HT1080 (cell line): ENCODE data around the gene OR2T4. TPM values are rescaled to one million over a fixed set of nuclear protein-coding genes. Genes with fewer than 3 reads are reported as not detected.

Experiments
- total RNA-seq: library from RNA; depleted of rRNA; stranded (reverse); fragments of >200 nt; shearing (Covaris generic); gene quantifications from 2 replicates; pipeline ENCODE4 v1.2.3, GENCODE V29; 2014; rRNA removed

Gene OR2T4
- total RNA-seq, 1 experiment from 2014 or later: not detected

Other genes starting within 250 kb of the OR2T4 start
- gene OR2M5, start 216.5 kb upstream of the OR2T4 start, total RNA-seq: not detected in 2 replicates
- gene OR2M2, start 186.8 kb upstream of the OR2T4 start, total RNA-seq: not detected in 2 replicates
- gene OR2M3, start 164.4 kb upstream of the OR2T4 start, total RNA-seq: 0.02 TPM in 1 of 2 replicates, not detected in the other
- gene OR2M4, start 130.2 kb upstream of the OR2T4 start, total RNA-seq: 0.05 and 0.10 TPM in 2 replicates
- gene OR2T33, start 83.7 kb upstream of the OR2T4 start, total RNA-seq: 0.08 TPM in 1 of 2 replicates, not detected in the other
- not detected in 2 replicates for gene OR2T12, start 58.2 kb upstream of the OR2T4 start, total RNA-seq
- not detected in 2 replicates for gene OR2M7, start 37.1 kb upstream of the OR2T4 start, total RNA-seq
- gene OR14C36, start 12.9 kb upstream of the OR2T4 start, total RNA-seq: not detected in 2 replicates
- gene OR2T6, start 14.1 kb downstream of the OR2T4 start, total RNA-seq: not detected in 2 replicates
- not detected in 2 replicates for gene OR2T1, start 41.4 kb downstream of the OR2T4 start, total RNA-seq
- not detected in 2 replicates for gene OR2T2, start 84.0 kb downstream of the OR2T4 start, total RNA-seq
- not detected in 2 replicates for gene OR2T3, start 111.7 kb downstream of the OR2T4 start, total RNA-seq
- not detected in 2 replicates for gene OR2T5, start 126.9 kb downstream of the OR2T4 start, total RNA-seq
- gene OR2G6, start 146.4 kb downstream of the OR2T4 start, total RNA-seq: not detected in 2 replicates
- gene OR2T29, start 201.1 kb downstream of the OR2T4 start, total RNA-seq: not detected in 2 replicates
- gene OR2T34, start 213.1 kb downstream of the OR2T4 start, total RNA-seq: not detected in 2 replicates
- gene OR2T10, start 236.0 kb downstream of the OR2T4 start, total RNA-seq: not detected in 2 replicates